ENCODE results near the gene ATP2A1. TPM values are rescaled to one million over a fixed set of nuclear protein-coding genes. Genes with fewer than 3 reads are reported as not detected.

ATP2A1 gene
- total RNA-seq, 1 donor = 0.18 TPM

DNA sequence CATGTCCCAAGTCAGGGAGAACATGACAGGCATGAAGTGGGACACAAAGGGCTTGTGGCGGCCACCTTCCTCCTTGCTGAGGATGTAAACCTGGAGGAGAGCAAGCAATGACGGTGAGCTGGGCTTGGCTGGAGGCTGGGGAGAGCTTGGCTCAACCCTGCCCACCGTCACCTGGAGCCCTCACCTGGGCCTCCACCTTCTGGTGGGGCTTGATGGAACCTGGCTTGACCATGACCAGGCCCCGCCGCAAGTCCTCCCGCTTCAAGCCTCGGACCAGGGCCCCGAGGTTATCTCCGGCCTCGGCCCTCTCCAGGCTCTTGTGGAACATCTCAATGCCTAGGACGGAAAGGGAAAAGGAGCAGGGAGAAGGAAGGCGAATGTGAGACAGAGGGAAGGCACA is 34.5 kb upstream of the ATP2A1 start:
- DNase-seq (ENCODE audit: low read depth) = no peak
- no peak overlapping the region for H3K4me3 ChIP-seq (ENCODE audit: low read depth, low read length)
- TF ChIP-seq, protein P1, sequence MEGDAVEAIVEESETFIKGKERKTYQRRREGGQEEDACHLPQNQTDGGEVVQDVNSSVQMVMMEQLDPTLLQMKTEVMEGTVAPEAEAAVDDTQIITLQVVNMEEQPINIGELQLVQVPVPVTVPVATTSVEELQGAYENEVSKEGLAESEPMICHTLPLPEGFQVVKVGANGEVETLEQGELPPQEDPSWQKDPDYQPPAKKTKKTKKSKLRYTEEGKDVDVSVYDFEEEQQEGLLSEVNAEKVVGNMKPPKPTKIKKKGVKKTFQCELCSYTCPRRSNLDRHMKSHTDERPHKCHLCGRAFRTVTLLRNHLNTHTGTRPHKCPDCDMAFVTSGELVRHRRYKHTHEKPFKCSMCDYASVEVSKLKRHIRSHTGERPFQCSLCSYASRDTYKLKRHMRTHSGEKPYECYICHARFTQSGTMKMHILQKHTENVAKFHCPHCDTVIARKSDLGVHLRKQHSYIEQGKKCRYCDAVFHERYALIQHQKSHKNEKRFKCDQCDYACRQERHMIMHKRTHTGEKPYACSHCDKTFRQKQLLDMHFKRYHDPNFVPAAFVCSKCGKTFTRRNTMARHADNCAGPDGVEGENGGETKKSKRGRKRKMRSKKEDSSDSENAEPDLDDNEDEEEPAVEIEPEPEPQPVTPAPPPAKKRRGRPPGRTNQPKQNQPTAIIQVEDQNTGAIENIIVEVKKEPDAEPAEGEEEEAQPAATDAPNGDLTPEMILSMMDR (IDR thresholded peaks at IDR 0.05; ENCODE audit: insufficient read depth, low read length) = no peak

DNA sequence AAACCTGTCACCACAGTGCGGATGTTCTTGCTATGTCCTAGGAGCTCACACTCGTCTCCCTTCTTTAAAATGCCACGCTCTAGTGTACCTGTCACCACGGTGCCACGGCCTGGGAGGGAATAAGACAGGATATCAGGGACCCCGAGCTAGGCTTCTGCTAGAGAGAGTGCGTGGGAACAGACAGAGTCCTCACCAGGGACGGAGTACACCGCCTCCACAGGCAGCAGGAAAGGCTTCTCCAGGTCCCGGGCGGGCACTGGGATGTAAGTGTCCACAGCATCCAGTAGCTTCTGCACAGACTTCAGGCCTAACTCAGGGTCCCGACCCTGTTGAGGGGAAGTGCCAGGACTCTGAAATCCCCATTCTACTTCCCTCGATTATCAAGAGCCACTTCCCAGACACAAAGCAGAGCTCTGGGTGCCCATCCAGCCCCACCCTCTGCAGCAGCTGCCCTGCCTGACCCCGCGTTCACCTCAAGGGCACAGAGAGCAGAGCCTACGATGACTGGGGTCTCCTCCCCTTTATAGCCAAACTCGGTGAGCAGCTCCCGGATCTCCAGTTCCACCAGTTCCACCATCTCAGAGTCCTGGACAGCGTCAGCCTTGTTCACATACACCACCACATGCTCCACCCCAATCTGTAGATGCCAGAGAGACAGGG is 33.9 kb upstream of the ATP2A1 start:
- DNase-seq (ENCODE audit: low read depth) = no peak
- TF ChIP-seq, protein P1 (IDR thresholded peaks at IDR 0.05; ENCODE audit: insufficient read depth, low read length) = no peak
- no peak overlapping the region for H3K4me3 ChIP-seq (ENCODE audit: low read depth, low read length)

DNA sequence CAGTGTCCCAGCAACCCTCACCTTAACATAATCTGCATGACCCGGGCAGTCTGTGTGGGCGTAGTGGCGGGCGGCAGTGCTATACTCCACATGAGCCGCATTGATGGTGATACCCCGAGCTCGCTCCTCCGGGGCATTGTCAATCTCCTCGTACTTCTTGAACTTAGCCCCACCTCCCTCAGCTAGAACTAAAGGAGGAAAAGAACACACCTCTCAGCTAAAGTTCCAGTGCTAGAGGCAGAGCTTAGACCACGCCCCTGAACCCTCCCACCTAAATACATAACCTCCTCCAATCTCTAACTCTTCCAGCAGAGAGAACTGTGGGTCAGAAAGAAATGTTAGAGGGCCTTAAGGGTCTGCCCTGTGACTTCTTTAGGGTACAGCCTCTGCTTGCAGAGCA is 33.0 kb upstream of the ATP2A1 start:
- DNase-seq (ENCODE audit: low read depth) = no peak
- TF ChIP-seq, protein P1 (IDR thresholded peaks at IDR 0.05; ENCODE audit: insufficient read depth, low read length) = no peak
- H3K4me3 ChIP-seq (ENCODE audit: low read depth, low read length) = peak overlapping the region; percentile 99

DNA sequence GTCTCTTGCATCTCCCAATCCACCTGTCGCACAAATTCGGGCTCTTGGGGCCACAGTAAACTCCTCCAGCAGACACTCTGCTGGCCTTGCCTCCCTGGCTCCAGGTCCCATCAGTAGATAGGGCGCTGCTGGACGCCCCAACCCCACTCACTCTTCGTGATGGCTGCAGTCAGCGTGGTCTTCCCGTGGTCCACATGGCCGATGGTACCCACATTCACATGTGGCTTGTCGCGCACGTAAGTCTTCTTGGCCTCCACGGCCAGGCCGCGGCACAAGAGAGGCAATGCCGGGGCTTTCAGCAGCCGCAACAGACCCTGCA is 32.6 kb upstream of the ATP2A1 start:
- TF ChIP-seq, protein P1 (IDR thresholded peaks at IDR 0.05; ENCODE audit: insufficient read depth, low read length) = no peak
- H3K4me3 ChIP-seq (ENCODE audit: low read depth, low read length) = peak overlapping the region; percentile 99
- no peak for DNase-seq (ENCODE audit: low read depth)

DNA sequence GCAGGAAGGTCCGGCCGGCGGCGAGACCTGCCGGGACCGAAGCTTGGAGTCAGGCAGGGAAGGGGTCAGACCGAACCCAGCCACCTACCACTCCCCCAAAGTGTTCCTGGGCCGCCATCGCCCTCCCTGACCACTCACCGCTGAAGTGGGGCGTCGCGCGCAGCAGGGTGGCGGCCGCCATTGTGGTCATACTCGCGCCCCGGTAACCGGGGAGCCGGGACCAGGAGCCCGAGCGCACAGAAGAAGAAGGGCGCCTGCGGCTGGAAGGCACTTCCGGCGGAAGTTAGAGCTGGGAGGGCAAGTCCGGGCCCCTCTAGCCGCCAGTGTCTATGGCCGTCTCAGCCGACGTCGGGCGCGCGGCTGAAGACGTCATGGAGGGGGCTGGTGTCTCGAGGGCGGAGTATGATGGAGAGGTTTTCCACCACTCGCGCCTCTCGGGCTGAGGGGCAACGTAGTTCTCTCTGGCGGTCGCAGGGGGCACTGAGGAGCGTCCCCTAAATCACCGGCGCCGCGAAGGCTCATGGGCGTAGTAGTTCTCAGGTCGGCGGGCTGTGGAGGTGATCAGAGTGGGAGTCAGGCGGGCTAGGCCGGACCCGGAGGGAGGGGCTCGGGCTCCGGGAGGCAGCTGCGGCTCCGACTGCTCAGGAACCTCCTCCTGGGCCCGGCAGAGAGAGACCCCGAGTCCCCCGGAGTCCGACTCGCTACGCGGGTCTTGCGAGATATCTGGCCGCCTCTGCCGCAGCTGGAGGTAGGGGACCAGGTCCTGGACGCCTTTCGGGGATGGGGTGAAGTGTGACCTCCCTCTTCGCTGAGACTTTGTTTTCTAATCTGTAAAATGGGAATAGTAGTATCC is 32.0 kb upstream of the ATP2A1 start, which contains the start of gene TUFM:
Gene TUFM (minus strand): TSS at position 269 of the 853 bp plus-strand sequence. CDS start 79 bp downstream, at position 190.
- peak; percentile 98 for DNase-seq (ENCODE audit: low read depth)
- TF ChIP-seq, protein P1 (IDR thresholded peaks at IDR 0.05; ENCODE audit: insufficient read depth, low read length) = peak; percentile 88
- H3K4me3 ChIP-seq (ENCODE audit: low read depth, low read length) = peak within 1 kb of the TSS; percentile 99

DNA sequence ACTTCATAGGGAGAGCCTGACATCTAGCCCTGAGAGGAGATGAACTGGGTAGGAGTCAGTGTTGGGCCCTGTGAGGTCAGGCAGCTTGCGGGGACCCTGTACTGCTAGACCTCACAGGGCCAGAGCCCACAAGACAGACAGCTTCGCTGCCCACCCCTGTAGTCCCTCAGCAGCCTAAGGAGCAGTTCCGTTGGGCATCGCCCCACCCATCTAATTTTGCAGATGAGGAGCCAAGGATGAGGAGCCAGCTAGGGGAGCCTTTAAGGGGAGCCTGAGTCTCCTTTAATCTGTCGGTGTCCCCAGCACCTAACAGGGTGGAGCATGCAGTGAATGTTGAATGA is 31.4 kb upstream of the ATP2A1 start:
- H3K4me3 ChIP-seq (ENCODE audit: low read depth, low read length) = peak overlapping the region; percentile 94
- DNase-seq (ENCODE audit: low read depth) = no peak
- TF ChIP-seq, protein P1 (IDR thresholded peaks at IDR 0.05; ENCODE audit: insufficient read depth, low read length) = no peak
